HepG2 (cell line): ENCODE results near the gene SEMA3B. TPM values are rescaled to one million over a fixed set of nuclear protein-coding genes. Genes with fewer than 3 reads are reported as not detected.

ENCODE experiments used
- HNF1A ChIP-seq, 2 experiments: sonication (generic) in 1 of 2; formaldehyde crosslinking in 1 of 2; IDR thresholded peaks; 2 replicates each; pipeline versions ENCODE4 v1.4.0 to v1.6.1; 2016 to 2020; ENCODE audit warnings: borderline replicate concordance in 1 of 2, low read depth in 1 of 2, mild to moderate bottlenecking in 1 of 2, missing genetic modification reagents in 1 of 2
- MBNL3 ChIP-seq: fragments of 250-450 bp; sonication (Bioruptor Pico); conservative IDR thresholded peaks from 2 replicates; pipeline ENCODE4 v1.8.0; 2022; ENCODE audit warnings: mild to moderate bottlenecking, inconsistent platforms
- PLRG1 ChIP-seq: fragments of 450-650 bp; conservative IDR thresholded peaks from 2 replicates; pipeline ENCODE4 v1.6.1; 2016
- REPIN1 ChIP-seq: sonication (generic); formaldehyde crosslinking; IDR thresholded peaks from 2 replicates; pipeline ENCODE4 v1.8.0; 2022; ENCODE audit warnings: missing genetic modification reagents, low read depth, mild to moderate bottlenecking, borderline replicate concordance
- RERE ChIP-seq: IDR thresholded peaks from 2 replicates; pipeline ENCODE4 v1.6.1; 2016; ENCODE audit warnings: low read depth, missing genetic modification reagents, missing compliant biosample characterization
- SNAPC5 ChIP-seq: sonication (generic); formaldehyde crosslinking; IDR thresholded peaks from 2 replicates; pipeline ENCODE4 v1.8.1; 2023; ENCODE audit warnings: mild to moderate bottlenecking, missing genetic modification reagents, borderline replicate concordance
- THAP8 ChIP-seq: sonication (generic); formaldehyde crosslinking; IDR thresholded peaks from 2 replicates; pipeline ENCODE4 v1.5.1; 2020; ENCODE audit warnings: missing genetic modification reagents, mild to moderate bottlenecking, borderline replicate concordance
- ZBED4 ChIP-seq: sonication (generic); formaldehyde crosslinking; IDR thresholded peaks from 2 replicates; pipeline ENCODE4 v1.4.0; 2020; ENCODE audit warnings: missing genetic modification reagents, borderline replicate concordance
- ZNF367 ChIP-seq: sonication (generic); formaldehyde crosslinking; IDR thresholded peaks from 2 replicates; pipeline ENCODE4 v1.4.0; 2020; ENCODE audit warnings: missing genetic modification reagents, borderline replicate concordance
- ZNF562 ChIP-seq: sonication (generic); formaldehyde crosslinking; IDR thresholded peaks from 2 replicates; pipeline ENCODE4 v1.8.0; 2022; ENCODE audit warnings: missing genetic modification reagents, borderline replicate concordance
- ZNF674 ChIP-seq: sonication (generic); formaldehyde crosslinking; IDR thresholded peaks from 2 replicates; pipeline ENCODE4 v1.5.0; 2020; ENCODE audit warnings: low read depth, mild to moderate bottlenecking, missing genetic modification reagents
- ZNF775 ChIP-seq: sonication (generic); formaldehyde crosslinking; IDR thresholded peaks from 2 replicates; pipeline ENCODE4 v1.4.0; 2020; ENCODE audit warnings: missing genetic modification reagents, mild to moderate bottlenecking, moderate library complexity, borderline replicate concordance
- polyA plus RNA-seq, 8 experiments: library from polyadenylated mRNA; depleted of rRNA in 3 of 8; stranded (reverse) in 7 of 8; unstranded in 1 of 8; fragments of >200 nt; fragmentation: Illumina TruSeq in 4 of 8; extraction: Trizol in 4 of 8; gene quantifications; 2 replicates each; pipeline versions ENCODE4 v1.2.1 to v1.2.3, GENCODE V29; 2011 to 2016; ENCODE audit warnings: low read depth in 4 of 8, missing spikeins in 1 of 8, mixed read lengths in 1 of 8; ENCODE audit not compliant: insufficient read depth in 1 of 8
- total RNA-seq, 5 experiments: library from RNA; depleted of rRNA; stranded (reverse); fragments of >200 nt; fragmentation: Illumina TruSeq; extraction: Trizol; gene quantifications; 2 replicates each; pipeline ENCODE4 v1.2.3, GENCODE V29; 2016; ENCODE audit warnings: low read depth in 1 of 5

SEMA3B gene
- total and polyA plus RNA-seq, 2 of the 13 experiments (the other 11 are each of a cell fraction or from before 2014, with no cell fraction given), result 93.2 to 158 TPM

GRCh38 chr3:50298836-50299637 lies 30.1 kb downstream of the SEMA3B start, which contains the start of the genes HYAL3 and NAA80 (continued):
- TF ChIP-seq RERE (CRISPR knock-in tag), result no peak; the same call in 1 of the 2 replicates
- TF ChIP-seq SNAPC5 (CRISPR knock-in tag), result no peak; the same call in 1 of the 2 replicates
- peak; percentile 49 for TF ChIP-seq REPIN1 (CRISPR knock-in tag)
- no peak for TF ChIP-seq ZNF775 (CRISPR knock-in tag)
- TF ChIP-seq THAP8 (CRISPR knock-in tag), result 0 out of 2 replicates have a peak, but pooled peaks have one; percentile 52
- TF ChIP-seq ZNF674 (CRISPR knock-in tag), result no peak
- no peak for TF ChIP-seq ZNF367
- no peak for TF ChIP-seq PLRG1
- TF ChIP-seq ZNF562, result no peak
- TF ChIP-seq ZBED4 (CRISPR knock-in tag), result no peak
- TF ChIP-seq MBNL3 (CRISPR knock-in tag), result no peak
- no peak; the same call in 1 of the 2 replicates for TF ChIP-seq HNF1A (IDR thresholded peaks at IDR 0.05; ENCODE audit: low read depth)
- TF ChIP-seq HNF1A (CRISPR knock-in tag; IDR thresholded peaks at IDR 0.05; ENCODE audit: borderline replicate concordance), result 0 out of 2 replicates have a peak, but pooled peaks have one; percentile 45
